OCI-LY1 (cell line): ENCODE data around the gene SNCB.

ENCODE experiments used
- H2AFZ ChIP-seq: fragments of 200-600 bp; sonication (generic), shearing (Covaris generic); 2 replicates; pipeline ENCODE4 v1.6.0; 2014; ENCODE audit warnings: antibody characterized with exemption, mild to moderate bottlenecking, low read length
- H3F3A ChIP-seq: fragments of 200-600 bp; sonication (generic), shearing (Covaris generic); 2 replicates; pipeline ENCODE4 v1.6.0; 2014; ENCODE audit warnings: mild to moderate bottlenecking, antibody characterized with exemption, low read length, moderate library complexity; ENCODE audit not compliant: insufficient read depth
- H3K27ac ChIP-seq: fragments of 200-600 bp; sonication (generic); 2 replicates; pipeline ENCODE4 v1.5.1; 2014; ENCODE audit warnings: low read length, mixed run types, mild to moderate bottlenecking, low read depth; ENCODE audit not compliant: poor library complexity, severe bottlenecking
- H3K27me3 ChIP-seq: fragments of 200-600 bp; sonication (generic); 2 replicates; pipeline ENCODE4 v1.6.0; 2014; ENCODE audit warnings: antibody characterized with exemption, mild to moderate bottlenecking, low read length, moderate library complexity; ENCODE audit not compliant: insufficient read depth
- H3K36me3 ChIP-seq: fragments of 200-600 bp; sonication (generic); 2 replicates; pipeline ENCODE4 v1.6.1; 2014; ENCODE audit warnings: mild to moderate bottlenecking, antibody characterized with exemption, low read length, moderate library complexity, mixed read lengths; ENCODE audit not compliant: insufficient read depth
- H3K4me1 ChIP-seq: fragments of 200-600 bp; sonication (generic); 2 replicates; pipeline ENCODE4 v1.5.1; 2014; ENCODE audit warnings: mild to moderate bottlenecking, low read length, moderate library complexity; ENCODE audit not compliant: insufficient read depth, severe bottlenecking
- H3K4me2 ChIP-seq: fragments of 200-600 bp; sonication (generic), shearing (Covaris generic); 2 replicates; pipeline ENCODE4 v1.6.1; 2014; ENCODE audit warnings: low read length
- H3K4me3 ChIP-seq: fragments of 200-600 bp; sonication (generic); 2 replicates; pipeline ENCODE4 v1.5.1; 2014; ENCODE audit warnings: low read length, low read depth, mild to moderate bottlenecking, mixed read lengths; ENCODE audit not compliant: poor library complexity, severe bottlenecking
- H3K79me2 ChIP-seq: fragments of 200-600 bp; shearing (Covaris generic); 2 replicates; pipeline ENCODE4 v1.6.1; 2016; ENCODE audit warnings: mixed run types, low read length, mixed read lengths; ENCODE audit not compliant: insufficient read depth
- H3K9ac ChIP-seq: fragments of 200-600 bp; sonication (generic), shearing (Covaris generic); 2 replicates; pipeline ENCODE4 v1.6.1; 2014; ENCODE audit warnings: mild to moderate bottlenecking, low read length, mixed read lengths
- H3K9me2 ChIP-seq: fragments of 200-600 bp; sonication (generic), shearing (Covaris generic); 2 replicates; pipeline ENCODE4 v1.6.1; 2014; ENCODE audit warnings: low read depth, mild to moderate bottlenecking, low read length, mixed read lengths
- H3K9me3 ChIP-seq: fragments of 200-600 bp; shearing (Covaris generic); 2 replicates; pipeline ENCODE4 v1.6.1; 2014; ENCODE audit warnings: low read length, mixed read lengths
- H4K20me1 ChIP-seq: fragments of 200-600 bp; sonication (generic), shearing (Covaris generic); 2 replicates; pipeline ENCODE4 v1.6.0; 2016; ENCODE audit warnings: mild to moderate bottlenecking, low read length; ENCODE audit not compliant: insufficient read depth
- EZH2 ChIP-seq: fragments of 200-600 bp; sonication (generic), shearing (Covaris generic); IDR thresholded peaks from 2 replicates; pipeline ENCODE4 v1.8.0; 2017; ENCODE audit warnings: borderline replicate concordance, mixed run types, mild to moderate bottlenecking, antibody characterized with exemption, low read length, moderate library complexity, mixed read lengths
- TF ChIP-seq, protein P1 (sequence below): fragments of 200-600 bp; sonication (generic), shearing (Covaris generic); IDR thresholded peaks from 2 replicates; pipeline ENCODE4 v1.5.1; 2017; ENCODE audit warnings: mild to moderate bottlenecking, antibody characterized with exemption, low read length, moderate library complexity, mixed read lengths

Gene SNCB

DNA sequence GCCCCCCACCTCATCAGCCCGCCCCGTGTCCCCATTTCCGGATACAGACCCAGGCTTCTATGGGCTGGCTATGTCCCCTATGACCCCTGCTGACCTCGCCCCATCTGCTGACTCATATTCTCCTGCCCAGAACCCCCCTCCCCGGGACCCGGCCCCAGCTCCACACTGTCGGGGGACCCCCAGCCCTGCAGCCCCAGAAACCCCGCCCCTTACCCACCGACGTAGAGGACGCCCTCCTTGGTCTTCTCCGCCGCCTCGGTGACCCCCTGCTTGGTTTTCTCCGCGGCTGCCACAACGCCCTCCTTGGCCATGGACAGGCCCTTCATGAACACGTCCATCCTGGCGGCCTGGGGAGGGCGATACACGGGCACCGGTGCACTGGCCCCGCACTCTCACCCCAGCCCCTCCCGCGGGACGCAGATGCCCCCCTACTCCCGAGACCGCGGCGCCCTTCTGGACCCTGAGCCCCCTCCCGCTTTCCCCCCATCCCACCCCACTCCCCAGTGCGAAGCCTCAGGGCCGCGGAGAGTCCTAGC, 949 bp downstream of the SNCB start:
- no peaks in the 10 kb centered on the region for H3K9me2 ChIP-seq
- H3K4me2 ChIP-seq: peak overlapping the region; percentile 77
- no peak overlapping the region for H3K27ac ChIP-seq
- no peaks in the 10 kb centered on the region for H4K20me1 ChIP-seq
- peak overlapping the region; percentile 59 for H3K4me3 ChIP-seq
- TF ChIP-seq EZH2: no peak
- TF ChIP-seq, protein P1, sequence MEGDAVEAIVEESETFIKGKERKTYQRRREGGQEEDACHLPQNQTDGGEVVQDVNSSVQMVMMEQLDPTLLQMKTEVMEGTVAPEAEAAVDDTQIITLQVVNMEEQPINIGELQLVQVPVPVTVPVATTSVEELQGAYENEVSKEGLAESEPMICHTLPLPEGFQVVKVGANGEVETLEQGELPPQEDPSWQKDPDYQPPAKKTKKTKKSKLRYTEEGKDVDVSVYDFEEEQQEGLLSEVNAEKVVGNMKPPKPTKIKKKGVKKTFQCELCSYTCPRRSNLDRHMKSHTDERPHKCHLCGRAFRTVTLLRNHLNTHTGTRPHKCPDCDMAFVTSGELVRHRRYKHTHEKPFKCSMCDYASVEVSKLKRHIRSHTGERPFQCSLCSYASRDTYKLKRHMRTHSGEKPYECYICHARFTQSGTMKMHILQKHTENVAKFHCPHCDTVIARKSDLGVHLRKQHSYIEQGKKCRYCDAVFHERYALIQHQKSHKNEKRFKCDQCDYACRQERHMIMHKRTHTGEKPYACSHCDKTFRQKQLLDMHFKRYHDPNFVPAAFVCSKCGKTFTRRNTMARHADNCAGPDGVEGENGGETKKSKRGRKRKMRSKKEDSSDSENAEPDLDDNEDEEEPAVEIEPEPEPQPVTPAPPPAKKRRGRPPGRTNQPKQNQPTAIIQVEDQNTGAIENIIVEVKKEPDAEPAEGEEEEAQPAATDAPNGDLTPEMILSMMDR: no peak
- no peaks in the 10 kb centered on the region for H3K79me2 ChIP-seq
- no peak overlapping the region for H2AFZ ChIP-seq
- H3K36me3 ChIP-seq: no peaks in the 10 kb centered on the region
- no peaks in the 10 kb centered on the region for H3K9me3 ChIP-seq
- H3K4me1 ChIP-seq: peaks cover 29% of the 10 kb centered on the region
- peaks cover 4% of the 10 kb centered on the region; the same call in 1 of the 2 replicates for H3K27me3 ChIP-seq
- H3F3A ChIP-seq: no peaks in the 10 kb centered on the region
- no peak overlapping the region; the same call in 1 of the 2 replicates for H3K9ac ChIP-seq

DNA sequence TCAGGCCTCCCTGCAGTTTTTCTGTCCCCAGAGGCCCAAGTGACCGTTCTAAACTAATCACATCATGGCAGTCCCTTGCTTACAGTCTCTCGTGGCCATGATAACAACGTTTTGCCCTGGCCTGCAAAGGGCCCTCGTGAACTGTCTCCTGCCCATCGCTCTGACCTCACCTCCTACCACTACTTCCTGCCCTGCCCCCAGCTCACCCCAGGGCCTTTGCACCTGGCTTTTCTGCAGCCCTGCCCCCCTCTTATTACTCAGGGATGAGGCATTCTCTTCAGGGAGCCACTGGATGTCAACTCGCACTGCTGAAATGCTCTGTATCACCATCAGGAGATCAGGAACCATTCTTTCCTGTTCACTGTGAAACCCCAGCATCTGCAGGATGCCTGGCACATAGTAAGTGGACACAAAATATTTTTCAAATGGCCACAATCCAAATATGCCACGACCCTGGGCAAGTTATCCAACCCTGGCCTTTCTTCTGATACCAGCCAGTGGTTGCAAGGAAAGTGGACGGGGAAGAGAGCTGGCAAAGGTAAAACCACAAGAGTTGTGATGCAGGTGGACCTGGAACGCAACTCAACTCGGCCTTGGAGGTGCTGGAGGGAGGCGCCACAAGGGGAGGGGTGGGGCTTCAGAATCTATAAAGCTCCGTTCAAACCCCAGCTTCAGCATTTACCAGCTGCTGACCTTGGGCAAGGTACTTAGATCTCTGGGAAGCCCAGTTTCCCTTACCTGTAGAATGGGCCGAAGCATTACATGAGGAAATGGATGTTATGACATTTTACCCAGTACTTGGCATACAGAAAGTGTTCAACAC, 1.7 kb downstream of the SNCB start:
- TF ChIP-seq EZH2: no peak
- TF ChIP-seq, protein P1: no peak
- Histone ChIP-seq H3K9me2 (no peaks in the 10 kb centered on the region), H4K20me1 (no peaks in the 10 kb centered on the region), H3K4me1 (peaks cover 22% of the 10 kb centered on the region), H3K9me3 (no peaks in the 10 kb centered on the region), H3K9ac (no peak overlapping the region), H3K36me3 (no peaks in the 10 kb centered on the region), H3K4me3 (no peak overlapping the region), H3K27me3 (peaks cover 4% of the 10 kb centered on the region; the same call in 1 of the 2 replicates), H3K27ac (no peak overlapping the region), H3K79me2 (no peaks in the 10 kb centered on the region), H3K4me2 (no peak overlapping the region), H3F3A (no peaks in the 10 kb centered on the region), H2AFZ (no peak overlapping the region)

DNA sequence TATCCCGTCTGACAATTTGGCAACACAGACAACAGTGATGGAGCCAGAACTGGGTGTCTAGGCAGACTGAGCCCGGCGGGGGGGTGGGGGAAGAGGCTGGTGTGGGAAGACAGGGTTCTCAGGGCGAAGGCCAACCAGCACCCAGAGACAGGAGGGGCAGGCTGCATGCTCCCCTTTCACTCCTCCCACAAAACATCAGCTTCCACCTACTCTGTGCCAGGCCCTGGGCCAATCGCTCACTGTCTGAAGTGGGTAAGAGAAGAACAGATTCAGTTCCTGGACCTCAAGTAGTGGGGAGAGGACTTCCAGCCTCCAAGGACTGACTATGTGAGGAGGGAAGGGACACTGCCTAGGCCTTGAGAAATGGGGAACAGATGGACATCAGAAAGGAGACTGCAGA, 2.8 kb downstream of the SNCB start:
- no peak for TF ChIP-seq EZH2
- TF ChIP-seq, protein P1: no peak
- Histone ChIP-seq H3K79me2 (no peaks in the 10 kb centered on the region), H2AFZ (no peak overlapping the region), H3K27me3 (peaks cover 4% of the 10 kb centered on the region; the same call in 1 of the 2 replicates), H3K4me1 (peaks cover 19% of the 10 kb centered on the region), H3K4me3 (no peak overlapping the region), H3K9me2 (no peaks in the 10 kb centered on the region), H3K27ac (no peak overlapping the region), H3K36me3 (no peaks in the 10 kb centered on the region), H4K20me1 (no peaks in the 10 kb centered on the region), H3K9me3 (no peaks in the 10 kb centered on the region), H3F3A (no peaks in the 10 kb centered on the region), H3K9ac (no peak overlapping the region), H3K4me2 (no peak overlapping the region)
